SK-N-SH (cell line): ENCODE measurements around the gene KIAA0040. TPM values are rescaled to one million over a fixed set of nuclear protein-coding genes. Genes with fewer than 3 reads are reported as not detected.

Experiments used
- CTCF ChIA-PET: fragments of 300-600, 350-600 bp; formaldehyde crosslinking; extraction: SDS; loops from one replicate; lab custom pipeline; 2021; lab: Yijun Ruan, JAX
- POLR2A ChIA-PET: fragments of 350-600 bp; sonication (Branson Sonifier 250); formaldehyde crosslinking; extraction: SDS; loops from one replicate; lab custom pipeline; 2020; ENCODE audit warnings: antibody characterized with exemption, inconsistent platforms; lab: Yijun Ruan, JAX
- DNase-seq: peaks from one replicate; pipeline ENCODE4 v3.0.0; 2012
- H2AFZ ChIP-seq: fragments of 200-600 bp; sonication (generic); 2 replicates; pipeline ENCODE4 v1.8.1; 2016; ENCODE audit warnings: antibody characterized with exemption, mild to moderate bottlenecking, low read depth
- H3F3A ChIP-seq: fragments of 200-600 bp; sonication (generic); replicated peaks from 2 replicates; pipeline ENCODE3; 2016; ENCODE audit warnings: antibody characterized with exemption, mild to moderate bottlenecking; ENCODE audit not compliant: insufficient read depth
- H3K27ac ChIP-seq, 2 experiments: fragments of 200-500 bp in 1 of 2; fragments of 200-600 bp in 1 of 2; sonication (Bioruptor generic) in 1 of 2; sonication (generic), shearing (Covaris generic) in 1 of 2; 2 replicates each; pipeline versions ENCODE4 v1.5.1 to v1.6.1; 2014 to 2016; ENCODE audit warnings: low read depth in 2 of 2, inconsistent platforms in 1 of 2, low read length in 1 of 2, mild to moderate bottlenecking in 1 of 2, mixed read lengths in 1 of 2
- H3K27me3 ChIP-seq: fragments of 200-600 bp; sonication (generic), shearing (Covaris generic); 2 replicates; pipeline ENCODE4 v1.6.1; 2016; ENCODE audit warnings: mixed run types; ENCODE audit not compliant: insufficient read depth
- H3K36me3 ChIP-seq, 2 experiments: fragments of 200-500 bp in 1 of 2; fragments of 200-600 bp in 1 of 2; sonication (Bioruptor generic) in 1 of 2; sonication (generic) in 1 of 2; replicated peaks in 1 of 2; 2 replicates each; pipeline versions ENCODE3 to v1.5.1; 2014 to 2016; ENCODE audit warnings: low read length in 1 of 2, mild to moderate bottlenecking in 1 of 2; ENCODE audit not compliant: insufficient read depth in 2 of 2, control insufficient read depth in 1 of 2
- H3K4me1 ChIP-seq, 2 experiments: fragments of 200-500 bp in 1 of 2; fragments of 200-600 bp in 1 of 2; sonication (Bioruptor generic) in 1 of 2; sonication (generic), shearing (Covaris generic) in 1 of 2; 2 replicates each; pipeline versions ENCODE4 v1.5.1 to v1.6.1; 2014 to 2016; ENCODE audit warnings: low read depth in 1 of 2, low read length in 1 of 2, mixed run types in 1 of 2; ENCODE audit not compliant: insufficient read depth in 2 of 2, control insufficient read depth in 1 of 2
- H3K4me2 ChIP-seq: fragments of 200-600 bp; sonication (generic), shearing (Covaris generic); 2 replicates; pipeline ENCODE4 v1.6.1; 2017; ENCODE audit warnings: mixed run types
- H3K4me3 ChIP-seq, 2 experiments: fragments of 200-500 bp in 1 of 2; fragments of 200-600 bp in 1 of 2; sonication (Bioruptor generic) in 1 of 2; sonication (generic), shearing (Covaris generic) in 1 of 2; 2 replicates each; pipeline versions ENCODE4 v1.5.1 to v1.8.1; 2014 to 2016; ENCODE audit warnings: low read depth in 2 of 2, inconsistent platforms in 1 of 2, low read length in 1 of 2, mild to moderate bottlenecking in 1 of 2, mixed read lengths in 1 of 2, moderate library complexity in 1 of 2
- H3K79me2 ChIP-seq: fragments of 200-600 bp; sonication (generic); 2 replicates; pipeline ENCODE4 v1.8.1; 2017; ENCODE audit warnings: mild to moderate bottlenecking; ENCODE audit not compliant: insufficient read depth
- H3K9ac ChIP-seq: fragments of 200-600 bp; sonication (generic); 2 replicates; pipeline ENCODE4 v1.6.1; 2017; ENCODE audit warnings: mixed run types
- H3K9me2 ChIP-seq: fragments of 200-600 bp; sonication (generic); 2 replicates; pipeline ENCODE4 v1.6.1; 2017; ENCODE audit warnings: mixed run types
- H3K9me3 ChIP-seq: fragments of 200-600 bp; sonication (generic); 2 replicates; pipeline ENCODE4 v1.6.1; 2017; ENCODE audit warnings: mixed run types, mild to moderate bottlenecking, moderate library complexity
- H4K20me1 ChIP-seq: fragments of 200-600 bp; sonication (generic); 2 replicates; pipeline ENCODE4 v1.6.1; 2017; ENCODE audit warnings: mild to moderate bottlenecking, mixed run types; ENCODE audit not compliant: insufficient read depth
- CHD2 ChIP-seq: fragments of 150-350 bp; IDR thresholded peaks from 2 replicates; pipeline ENCODE4 v1.6.1; 2018; ENCODE audit warnings: low read length; ENCODE audit not compliant: partially characterized antibody
- EP300 ChIP-seq, 2 experiments: IDR thresholded peaks; 2 replicates each; pipeline versions ENCODE4 v1.4.0 to v1.6.1; 2012; ENCODE audit warnings: borderline replicate concordance in 1 of 2, low read depth in 1 of 2, low read length in 1 of 2
- EZH2phosphoT487 ChIP-seq: fragments of 200-600 bp; sonication (generic); IDR thresholded peaks from 2 replicates; pipeline ENCODE4 v1.6.1; 2017; ENCODE audit warnings: low read depth, mixed run types, mild to moderate bottlenecking, antibody characterized with exemption, moderate library complexity, borderline replicate concordance
- FOSL2 ChIP-seq: IDR thresholded peaks from 2 replicates; pipeline ENCODE4 v1.4.0; 2012; ENCODE audit warnings: low read depth, mild to moderate bottlenecking, moderate library complexity, borderline replicate concordance
- FOXJ3 ChIP-seq: sonication (generic); formaldehyde crosslinking; IDR thresholded peaks from 2 replicates; pipeline ENCODE4 v1.5.1; 2020; ENCODE audit warnings: mild to moderate bottlenecking, missing genetic modification reagents
- FOXM1 ChIP-seq: IDR thresholded peaks from 2 replicates; pipeline ENCODE4 v1.4.0; 2012; ENCODE audit warnings: low read depth, mild to moderate bottlenecking
- GABPA ChIP-seq: IDR thresholded peaks from 2 replicates; pipeline ENCODE4 v1.4.0; 2012; ENCODE audit warnings: low read depth, mild to moderate bottlenecking
- NFIC ChIP-seq: IDR thresholded peaks from 2 replicates; pipeline ENCODE4 v1.4.0; 2012; ENCODE audit warnings: borderline replicate concordance
- POLR2AphosphoS5 ChIP-seq: IDR thresholded peaks from 2 replicates; pipeline ENCODE4 v1.6.1; 2012; ENCODE audit warnings: low read depth, low read length
- RCOR1 ChIP-seq: fragments of 150-350 bp; IDR thresholded peaks from 2 replicates; pipeline ENCODE4 v1.6.1; 2017; ENCODE audit warnings: antibody characterized with exemption, low read length
- RFX5 ChIP-seq: IDR thresholded peaks from 2 replicates; pipeline ENCODE4 v1.6.1; 2012; ENCODE audit warnings: mild to moderate bottlenecking, improper control_type of control experiment, low read length
- RXRA ChIP-seq: IDR thresholded peaks from 2 replicates; pipeline ENCODE4 v1.4.0; 2012; ENCODE audit warnings: low read depth, mild to moderate bottlenecking, borderline replicate concordance
- SIN3A ChIP-seq: IDR thresholded peaks from 2 replicates; pipeline ENCODE4 v1.6.1; 2012; ENCODE audit warnings: low read depth, mild to moderate bottlenecking, low read length, moderate library complexity, borderline replicate concordance
- SMC3 ChIP-seq: IDR thresholded peaks from 2 replicates; pipeline ENCODE4 v1.6.1; 2012; ENCODE audit warnings: low read depth, low read length, improper control_type of control experiment
- TAF1 ChIP-seq: IDR thresholded peaks from 2 replicates; pipeline ENCODE4 v1.6.1; 2012; ENCODE audit warnings: low read depth, mild to moderate bottlenecking, low read length, moderate library complexity, borderline replicate concordance
- whole genome bisulfite sequencing: methylation state at CpG from one replicate; pipeline ENCODE4 v1.1.6; 2017; ENCODE audit warnings: low lambda C conversion rate; 5-methylcytosine and 5-hydroxymethylcytosine counted together
- polyA plus RNA-seq, 3 experiments: library from polyadenylated mRNA; depleted of rRNA; stranded (reverse); fragments of >200 nt; gene quantifications; 2 replicates each; pipeline ENCODE4 v1.2.3, GENCODE V29; 2012
- TF ChIP-seq, protein P1 (sequence below): fragments of 200-600 bp; sonication (generic); IDR thresholded peaks from 2 replicates; pipeline ENCODE4 v1.6.1; 2017; ENCODE audit warnings: antibody characterized with exemption, mild to moderate bottlenecking, moderate library complexity
- TF ChIP-seq, protein P2 (sequence below): IDR thresholded peaks from 2 replicates; pipeline ENCODE4 v1.4.0; 2012; ENCODE audit warnings: low read depth, borderline replicate concordance
- TF ChIP-seq, protein P3 (sequence below): fragments of 150-350 bp; IDR thresholded peaks from 2 replicates; pipeline ENCODE4 v1.6.1; 2016; ENCODE audit warnings: mild to moderate bottlenecking, low read depth, low read length
- TF ChIP-seq, protein P4 (sequence below): IDR thresholded peaks from 2 replicates; pipeline ENCODE4; 2012
- TF ChIP-seq, protein P5 (sequence below): IDR thresholded peaks from 2 replicates; pipeline ENCODE4 v1.4.0; 2012; ENCODE audit warnings: low read depth, borderline replicate concordance

The KIAA0040 gene
- polyA plus RNA-seq, 1 of the 3 experiments (the other 2 are of a cell fraction) = 0.08 TPM

DNA sequence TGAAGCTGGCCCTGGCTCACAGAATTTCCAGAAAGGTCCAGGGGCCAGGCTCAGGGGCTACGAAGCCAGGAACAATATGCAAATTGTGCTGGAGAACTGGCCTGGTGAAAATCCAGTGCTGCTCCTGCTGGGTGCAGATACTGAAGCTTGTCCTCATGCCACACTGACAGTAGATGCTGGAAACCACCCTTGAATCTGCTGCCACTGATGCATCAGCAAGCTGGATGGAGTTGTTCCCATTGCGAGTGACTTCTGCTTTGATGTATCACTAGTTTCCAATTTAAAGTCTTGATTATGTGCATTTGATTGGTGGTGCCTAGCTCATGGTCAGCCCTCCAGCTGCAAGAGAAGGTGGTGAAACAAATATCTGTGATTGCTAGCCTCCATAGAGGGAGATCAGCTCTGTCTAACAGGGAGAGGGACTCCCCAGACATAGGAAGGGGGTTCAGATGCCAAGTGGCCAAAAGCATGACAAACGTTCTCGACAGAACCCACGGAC, 11.0 kb upstream of the KIAA0040 start:
- TF ChIP-seq GABPA (no peak), EP300 (IDR thresholded peaks at IDR 0.05; ENCODE audit: borderline replicate concordance in 1 of 2, low read depth in 1 of 2, low read length in 1 of 2) (no peak), RCOR1 (no peak), SMC3 (no peak), RFX5 (no peak), NFIC (no peak), RXRA (no peak), EZH2phosphoT487 (no peak), CHD2 (no peak), FOXM1 (no peak), SIN3A (no peak), FOXJ3 (CRISPR knock-in tag) (no peak), FOSL2 (no peak), POLR2AphosphoS5 (no peak), TAF1 (no peak)
- TF ChIP-seq, protein P1, sequence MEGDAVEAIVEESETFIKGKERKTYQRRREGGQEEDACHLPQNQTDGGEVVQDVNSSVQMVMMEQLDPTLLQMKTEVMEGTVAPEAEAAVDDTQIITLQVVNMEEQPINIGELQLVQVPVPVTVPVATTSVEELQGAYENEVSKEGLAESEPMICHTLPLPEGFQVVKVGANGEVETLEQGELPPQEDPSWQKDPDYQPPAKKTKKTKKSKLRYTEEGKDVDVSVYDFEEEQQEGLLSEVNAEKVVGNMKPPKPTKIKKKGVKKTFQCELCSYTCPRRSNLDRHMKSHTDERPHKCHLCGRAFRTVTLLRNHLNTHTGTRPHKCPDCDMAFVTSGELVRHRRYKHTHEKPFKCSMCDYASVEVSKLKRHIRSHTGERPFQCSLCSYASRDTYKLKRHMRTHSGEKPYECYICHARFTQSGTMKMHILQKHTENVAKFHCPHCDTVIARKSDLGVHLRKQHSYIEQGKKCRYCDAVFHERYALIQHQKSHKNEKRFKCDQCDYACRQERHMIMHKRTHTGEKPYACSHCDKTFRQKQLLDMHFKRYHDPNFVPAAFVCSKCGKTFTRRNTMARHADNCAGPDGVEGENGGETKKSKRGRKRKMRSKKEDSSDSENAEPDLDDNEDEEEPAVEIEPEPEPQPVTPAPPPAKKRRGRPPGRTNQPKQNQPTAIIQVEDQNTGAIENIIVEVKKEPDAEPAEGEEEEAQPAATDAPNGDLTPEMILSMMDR = no peak
- TF ChIP-seq, protein P2, sequence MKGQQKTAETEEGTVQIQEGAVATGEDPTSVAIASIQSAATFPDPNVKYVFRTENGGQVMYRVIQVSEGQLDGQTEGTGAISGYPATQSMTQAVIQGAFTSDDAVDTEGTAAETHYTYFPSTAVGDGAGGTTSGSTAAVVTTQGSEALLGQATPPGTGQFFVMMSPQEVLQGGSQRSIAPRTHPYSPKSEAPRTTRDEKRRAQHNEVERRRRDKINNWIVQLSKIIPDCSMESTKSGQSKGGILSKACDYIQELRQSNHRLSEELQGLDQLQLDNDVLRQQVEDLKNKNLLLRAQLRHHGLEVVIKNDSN = no peak
- TF ChIP-seq, protein P3, sequence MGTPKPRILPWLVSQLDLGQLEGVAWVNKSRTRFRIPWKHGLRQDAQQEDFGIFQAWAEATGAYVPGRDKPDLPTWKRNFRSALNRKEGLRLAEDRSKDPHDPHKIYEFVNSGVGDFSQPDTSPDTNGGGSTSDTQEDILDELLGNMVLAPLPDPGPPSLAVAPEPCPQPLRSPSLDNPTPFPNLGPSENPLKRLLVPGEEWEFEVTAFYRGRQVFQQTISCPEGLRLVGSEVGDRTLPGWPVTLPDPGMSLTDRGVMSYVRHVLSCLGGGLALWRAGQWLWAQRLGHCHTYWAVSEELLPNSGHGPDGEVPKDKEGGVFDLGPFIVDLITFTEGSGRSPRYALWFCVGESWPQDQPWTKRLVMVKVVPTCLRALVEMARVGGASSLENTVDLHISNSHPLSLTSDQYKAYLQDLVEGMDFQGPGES = no peak
- TF ChIP-seq, protein P4, sequence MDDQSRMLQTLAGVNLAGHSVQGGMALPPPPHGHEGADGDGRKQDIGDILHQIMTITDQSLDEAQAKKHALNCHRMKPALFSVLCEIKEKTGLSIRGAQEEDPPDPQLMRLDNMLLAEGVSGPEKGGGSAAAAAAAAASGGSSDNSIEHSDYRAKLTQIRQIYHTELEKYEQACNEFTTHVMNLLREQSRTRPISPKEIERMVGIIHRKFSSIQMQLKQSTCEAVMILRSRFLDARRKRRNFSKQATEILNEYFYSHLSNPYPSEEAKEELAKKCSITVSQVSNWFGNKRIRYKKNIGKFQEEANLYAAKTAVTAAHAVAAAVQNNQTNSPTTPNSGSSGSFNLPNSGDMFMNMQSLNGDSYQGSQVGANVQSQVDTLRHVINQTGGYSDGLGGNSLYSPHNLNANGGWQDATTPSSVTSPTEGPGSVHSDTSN = no peak
- TF ChIP-seq, protein P5, sequence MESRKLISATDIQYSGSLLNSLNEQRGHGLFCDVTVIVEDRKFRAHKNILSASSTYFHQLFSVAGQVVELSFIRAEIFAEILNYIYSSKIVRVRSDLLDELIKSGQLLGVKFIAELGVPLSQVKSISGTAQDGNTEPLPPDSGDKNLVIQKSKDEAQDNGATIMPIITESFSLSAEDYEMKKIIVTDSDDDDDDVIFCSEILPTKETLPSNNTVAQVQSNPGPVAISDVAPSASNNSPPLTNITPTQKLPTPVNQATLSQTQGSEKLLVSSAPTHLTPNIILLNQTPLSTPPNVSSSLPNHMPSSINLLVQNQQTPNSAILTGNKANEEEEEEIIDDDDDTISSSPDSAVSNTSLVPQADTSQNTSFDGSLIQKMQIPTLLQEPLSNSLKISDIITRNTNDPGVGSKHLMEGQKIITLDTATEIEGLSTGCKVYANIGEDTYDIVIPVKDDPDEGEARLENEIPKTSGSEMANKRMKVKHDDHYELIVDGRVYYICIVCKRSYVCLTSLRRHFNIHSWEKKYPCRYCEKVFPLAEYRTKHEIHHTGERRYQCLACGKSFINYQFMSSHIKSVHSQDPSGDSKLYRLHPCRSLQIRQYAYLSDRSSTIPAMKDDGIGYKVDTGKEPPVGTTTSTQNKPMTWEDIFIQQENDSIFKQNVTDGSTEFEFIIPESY = no peak

More for the DNA sequence above, 11.0 kb upstream of the KIAA0040 start:
- H3K9me3 ChIP-seq = no peaks in the 10 kb centered on the region
- H3K4me1 ChIP-seq = peaks cover 0 to 16% of the 10 kb centered on the region in 2 experiments; a peak in 1 of 4 replicates
- ChIA-PET CTCF (interaction anchor here (1.3 kb wide), 2 partner anchors 12 to 52 kb away, joined by 3 to 5 read pairs; no protein-coding TSS in a partner anchor), POLR2A (no interaction called here)
- H3K4me3 ChIP-seq = no peak overlapping the region
- H3F3A ChIP-seq = no peaks in the 10 kb centered on the region
- no peak overlapping the region for H2AFZ ChIP-seq
- no peak overlapping the region for H3K9ac ChIP-seq
- no peaks in the 10 kb centered on the region for H3K9me2 ChIP-seq
- WGBS = 30% methylated on average over 4 of the region's 5 CpGs
- H3K4me2 ChIP-seq = no peak overlapping the region
- H3K79me2 ChIP-seq = no peaks in the 10 kb centered on the region
- no peak overlapping the region for H3K27ac ChIP-seq
- no peak for DNase-seq
- no peaks in the 10 kb centered on the region for H4K20me1 ChIP-seq
- no peaks in the 10 kb centered on the region for H3K27me3 ChIP-seq
- no peaks in the 10 kb centered on the region for H3K36me3 ChIP-seq
